Endodermal cell (in vitro differentiated cells): Measurements from ENCODE around the gene HDAC4. TPM values are rescaled to one million over a fixed set of nuclear protein-coding genes. Genes with fewer than 3 reads are reported as not detected.
A peak's percentile ranks its signal among the peaks of the same experiment; 100 is the strongest.

Source experiments
- DNase-seq: peaks from one replicate; pipeline ENCODE4 v3.0.0-alpha.2; 2017
- H3K27ac ChIP-seq: 2 replicates; pipeline ENCODE4 v1.5.1; 2013; ENCODE audit warnings: mild to moderate bottlenecking, low read depth, low read length, moderate library complexity
- H3K27me3 ChIP-seq: 2 replicates; pipeline ENCODE4 v1.6.1; 2013; ENCODE audit warnings: mild to moderate bottlenecking, low read length, moderate library complexity; ENCODE audit not compliant: insufficient read depth, control insufficient read depth, poor library complexity, severe bottlenecking
- H3K36me3 ChIP-seq: 2 replicates; pipeline ENCODE4 v1.7.0; 2013; ENCODE audit warnings: mild to moderate bottlenecking, low read length, moderate library complexity; ENCODE audit not compliant: control insufficient read depth, insufficient read depth
- H3K4me1 ChIP-seq: one replicate; pipeline ENCODE4 v1.7.0; 2013; ENCODE audit warnings: low read length; ENCODE audit not compliant: control insufficient read depth, insufficient read depth
- H3K4me3 ChIP-seq: 2 replicates; pipeline ENCODE4 v1.5.1; 2013; ENCODE audit warnings: mild to moderate bottlenecking, low read length, moderate library complexity
- H3K9ac ChIP-seq: 2 replicates; pipeline ENCODE4 v1.6.1; 2013; ENCODE audit warnings: mild to moderate bottlenecking, low read length, moderate library complexity; ENCODE audit not compliant: poor library complexity, severe bottlenecking; ENCODE audit errors: extremely low read depth
- H3K9me3 ChIP-seq: 2 replicates; pipeline ENCODE4 v1.6.1; 2013; ENCODE audit warnings: mild to moderate bottlenecking, low read length, moderate library complexity; ENCODE audit not compliant: control insufficient read depth
- H3K27ac Mint-ChIP-seq: 2 replicates; pipeline ENCODE4 v1.8.0; 2020; ENCODE audit warnings: mixed read lengths
- H3K27me3 Mint-ChIP-seq: 2 replicates; pipeline ENCODE4 v1.8.0; 2021; ENCODE audit warnings: mild to moderate bottlenecking, mixed read lengths; ENCODE audit not compliant: insufficient read depth
- H3K36me3 Mint-ChIP-seq: 2 replicates; pipeline ENCODE4 v1.8.0; 2020; ENCODE audit warnings: low read depth, mixed read lengths
- H3K4me1 Mint-ChIP-seq: 2 replicates; pipeline ENCODE4 v1.8.0; 2020; ENCODE audit warnings: mixed read lengths
- H3K4me3 Mint-ChIP-seq: 2 replicates; pipeline ENCODE4 v1.8.0; 2020; ENCODE audit warnings: mild to moderate bottlenecking, moderate library complexity, mixed read lengths
- H3K9me3 Mint-ChIP-seq: 2 replicates; pipeline ENCODE4 v1.8.0; 2020; ENCODE audit warnings: mild to moderate bottlenecking, mixed read lengths
- CTCF ChIP-seq: fragments of 200-600 bp; sonication (generic); conservative IDR thresholded peaks from 2 replicates; pipeline ENCODE4 v1.5.0; 2021; ENCODE audit warnings: antibody characterized with exemption, mild to moderate bottlenecking
- WGBS, 2 experiments: methylation state at CpG; one replicate each; pipeline versions ENCODE4 v1.1.5 to v1.1.7; 2013; ENCODE audit warnings: missing lambda C conversion rate in 2 of 2, mixed read lengths in 1 of 2; ENCODE audit not compliant: insufficient coverage in 1 of 2, insufficient read length in 1 of 2; 5-methylcytosine and 5-hydroxymethylcytosine counted together
- total RNA-seq, 2 donors: library from RNA; stranded (reverse); fragmentation: NEBNext Ultra II Directional in 1 of 2; extraction: Animal tissue kit (Norgen Biotek cat#: 25700) in 1 of 2; gene quantifications; 2 replicates in 1 of 2; 3 replicates in 1 of 2; pipeline ENCODE4 v1.2.1, GENCODE V29; 2021

Gene HDAC4
- total RNA-seq, 2 donors from 2014 or later = 45.7 to 51.2 TPM

- H3K36me3 ChIP-seq = no peaks in the 10 kb centered on the region
- no peaks in the 10 kb centered on the region for H3K27me3 ChIP-seq
- H3K9me3 Mint-ChIP-seq = no peaks in the 10 kb centered on the region
- no peak overlapping the region for H3K9ac ChIP-seq
- TF ChIP-seq CTCF = no peak
- no peak overlapping the region for H3K4me3 ChIP-seq
- no peak for DNase-seq
- H3K27ac ChIP-seq = no peak overlapping the region
- H3K4me1 ChIP-seq = no peaks in the 10 kb centered on the region
- 93 to 96% methylated on average over 10 to 16 of the region's 16 CpGs for WGBS, 2 experiments
- peaks cover 5% of the 10 kb centered on the region for H3K4me1 Mint-ChIP-seq
- peaks cover 18% of the 10 kb centered on the region for H3K36me3 Mint-ChIP-seq
- no peak overlapping the region for H3K4me3 Mint-ChIP-seq
- H3K9me3 ChIP-seq = no peaks in the 10 kb centered on the region
- no peak overlapping the region for H3K27ac Mint-ChIP-seq
- no peaks in the 10 kb centered on the region for H3K27me3 Mint-ChIP-seq
Observed at GRCh38 chr2:239048736-239049135, 352.1 kb downstream of the HDAC4 start.

- peaks cover 5% of the 10 kb centered on the region for H3K4me1 Mint-ChIP-seq
- peaks cover 16% of the 10 kb centered on the region for H3K36me3 Mint-ChIP-seq
- peak overlapping the region; percentile 18 for H3K27ac Mint-ChIP-seq
- no peaks in the 10 kb centered on the region for H3K4me1 ChIP-seq
- H3K9me3 ChIP-seq = no peaks in the 10 kb centered on the region
- H3K4me3 Mint-ChIP-seq = no peak overlapping the region
- H3K27me3 ChIP-seq = no peaks in the 10 kb centered on the region
- H3K36me3 ChIP-seq = no peaks in the 10 kb centered on the region
- TF ChIP-seq CTCF = no peak
- no peak overlapping the region for H3K27ac ChIP-seq
- H3K27me3 Mint-ChIP-seq = no peaks in the 10 kb centered on the region
- H3K4me3 ChIP-seq = no peak overlapping the region
- no peak for DNase-seq
- no peaks in the 10 kb centered on the region for H3K9me3 Mint-ChIP-seq
- 94% methylated on average over 11 of the region's 11 CpGs; no CpG with 5 or more reads in 1 of the 2 experiments for WGBS, 2 experiments
- no peak overlapping the region for H3K9ac ChIP-seq
Observed at GRCh38 chr2:239047861-239048260, 353.0 kb downstream of the HDAC4 start.

- no peak for TF ChIP-seq CTCF
- no peak overlapping the region for H3K27ac ChIP-seq
- no peaks in the 10 kb centered on the region for H3K27me3 ChIP-seq
- H3K4me1 ChIP-seq = no peaks in the 10 kb centered on the region
- DNase-seq = no peak
- H3K4me3 ChIP-seq = no peak overlapping the region
- H3K4me3 Mint-ChIP-seq = no peak overlapping the region
- peaks cover 12% of the 10 kb centered on the region for H3K36me3 Mint-ChIP-seq
- H3K36me3 ChIP-seq = no peaks in the 10 kb centered on the region
- H3K9me3 Mint-ChIP-seq = no peaks in the 10 kb centered on the region
- no peaks in the 10 kb centered on the region for H3K27me3 Mint-ChIP-seq
- no peak overlapping the region for H3K27ac Mint-ChIP-seq
- H3K9me3 ChIP-seq = no peaks in the 10 kb centered on the region
- WGBS, 2 experiments = 97 to 98% methylated on average over 5 to 8 of the region's 8 CpGs
- H3K9ac ChIP-seq = no peak overlapping the region
- peaks cover 5% of the 10 kb centered on the region for H3K4me1 Mint-ChIP-seq
Observed at GRCh38 chr2:239047420-239047819, 353.4 kb downstream of the HDAC4 start.
